Superior temporal gyrus (tissue), 1 donor: ENCODE measurements around the gene COL5A1.

Experiments used
- DNase-seq: peaks from one replicate; pipeline ENCODE4 v3.0.0-alpha.2; 2016; ENCODE audit errors: extremely low spot score

The COL5A1 gene

GRCh38 chr9:134606951-134607731 lies 34.5 kb upstream of the COL5A1 start:
- no peak for DNase-seq

- no peak for DNase-seq
These were observed 33.6 kb upstream of the COL5A1 start for GRCh38 chr9:134607971-134608370.

GRCh38 chr9:134611046-134611445 lies 30.6 kb upstream of the COL5A1 start:
- DNase-seq = no peak

DNA sequence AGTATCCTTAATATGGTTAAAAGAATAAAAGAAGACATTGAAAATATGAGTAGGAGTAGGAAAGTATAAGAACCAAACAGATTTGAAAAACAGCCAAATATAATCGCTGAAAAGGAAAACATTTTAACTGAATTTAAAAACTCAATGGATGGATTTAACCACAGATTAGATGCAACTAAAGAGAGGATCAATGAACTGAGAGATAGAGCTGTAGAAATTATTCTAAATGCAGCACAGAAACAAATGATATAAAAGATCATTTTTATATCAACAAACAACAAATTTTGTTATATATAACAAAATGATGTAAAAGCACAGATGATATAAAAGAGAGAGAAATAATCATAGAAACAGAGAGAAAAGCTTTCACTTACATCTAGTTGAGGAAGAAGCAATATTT lies 29.3 kb upstream of the COL5A1 start:
- DNase-seq = no peak

DNA sequence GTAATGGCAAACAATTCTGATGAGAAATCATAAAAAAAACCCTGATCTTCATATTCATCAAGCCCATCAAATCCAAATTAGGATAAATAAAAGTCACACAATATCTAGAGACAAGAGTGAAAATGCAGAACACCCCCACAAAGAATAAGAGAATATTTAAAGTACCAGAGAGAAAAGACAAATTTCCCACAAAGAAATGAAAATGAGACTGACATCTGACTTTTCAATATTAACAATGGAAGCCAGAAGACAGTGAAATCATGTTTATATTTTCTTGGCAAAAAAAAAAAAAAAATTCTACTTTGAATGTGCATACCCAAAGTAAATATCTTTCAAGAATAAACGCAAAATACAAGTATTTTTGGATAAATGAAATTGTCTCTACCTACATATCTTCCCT lies 28.9 kb upstream of the COL5A1 start:
- no peak for DNase-seq

GRCh38 chr9:134614256-134614655 lies 27.3 kb upstream of the COL5A1 start:
- DNase-seq = no peak

DNA sequence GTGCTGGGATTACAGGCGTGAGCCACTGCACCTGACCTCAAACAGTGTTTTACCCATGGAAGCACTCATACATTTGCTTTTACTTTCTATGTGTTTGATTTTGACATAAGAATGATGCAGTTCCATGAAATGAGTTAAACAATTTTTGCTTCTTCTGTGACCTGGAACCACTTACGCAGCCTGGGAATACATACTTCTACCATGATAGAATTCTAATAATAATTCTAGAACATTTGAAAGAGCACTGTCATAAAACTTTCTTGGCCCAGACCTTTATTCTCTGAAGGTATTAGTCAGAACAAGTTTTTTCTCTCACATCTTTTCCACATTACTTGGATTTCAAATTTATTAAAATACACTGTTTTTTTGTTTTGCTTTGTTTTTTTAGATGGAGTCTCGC lies 25.3 kb upstream of the COL5A1 start:
- DNase-seq = no peak

- DNase-seq = no peak
These were observed 24.4 kb upstream of the COL5A1 start for GRCh38 chr9:134617246-134617645.

- no peak for DNase-seq
These were observed 23.8 kb upstream of the COL5A1 start for GRCh38 chr9:134617836-134618162.

DNA sequence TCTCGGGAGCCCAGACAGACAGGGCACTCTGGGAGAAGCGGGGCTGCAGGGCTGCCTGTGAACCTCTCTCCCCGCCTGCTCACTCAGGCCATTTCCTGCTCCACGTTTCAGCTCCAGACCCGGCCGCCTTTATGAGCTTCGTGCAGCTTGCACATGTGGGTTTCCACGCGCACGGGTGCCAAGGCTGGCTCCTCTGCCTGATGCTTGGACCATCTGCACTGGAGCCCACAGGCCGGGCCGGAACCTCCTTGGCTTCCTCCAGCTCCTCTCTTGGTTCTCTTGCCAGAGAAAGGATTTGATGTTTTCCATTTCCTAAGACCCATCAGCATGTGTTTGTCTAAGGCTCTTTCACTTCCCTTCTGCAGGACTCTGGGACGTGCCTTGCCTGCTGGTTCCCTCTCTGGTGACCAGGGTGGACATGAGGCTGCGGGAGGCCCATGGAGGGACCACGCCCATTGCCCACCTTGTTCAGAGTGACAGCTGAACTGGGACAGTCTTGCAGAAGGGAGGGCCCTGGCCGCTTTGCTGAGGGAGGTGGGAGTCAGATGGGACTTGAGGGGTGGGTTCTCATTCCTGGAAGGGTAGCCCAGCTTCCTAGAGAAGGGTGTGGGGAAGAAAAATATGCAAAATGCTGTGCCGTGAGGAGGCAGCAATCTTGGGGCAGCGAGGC lies 23.3 kb upstream of the COL5A1 start:
- no peak for DNase-seq

DNA sequence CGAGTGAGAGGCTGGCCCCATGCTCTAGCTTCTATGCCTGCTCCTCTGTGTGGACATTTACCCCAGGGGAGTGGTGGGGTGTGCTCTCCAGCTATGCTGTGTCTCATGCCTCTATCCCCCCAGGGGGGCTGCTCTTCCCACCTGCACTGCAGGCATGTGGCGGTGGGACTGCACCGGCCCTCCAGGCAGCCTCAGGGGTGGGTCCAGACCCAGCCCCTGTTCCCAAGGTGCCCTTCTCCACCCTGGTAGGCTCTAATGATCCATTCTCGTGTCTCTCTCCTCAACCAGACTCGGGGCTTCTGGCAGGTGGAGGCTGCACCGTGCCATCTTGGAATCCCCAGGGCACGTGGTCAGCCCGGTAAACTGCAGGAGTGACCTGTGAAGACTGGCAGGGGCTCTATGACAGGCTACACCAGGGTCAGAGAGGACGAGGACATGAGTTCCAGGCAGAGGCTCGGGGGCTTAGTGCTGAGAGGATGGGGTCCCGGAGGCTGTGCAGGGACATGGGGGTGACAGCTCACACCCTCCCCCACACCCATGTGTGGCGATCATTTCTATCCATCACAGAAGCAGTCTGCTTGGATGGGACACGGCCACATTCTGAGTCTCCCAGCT lies 22.7 kb upstream of the COL5A1 start:
- no peak for DNase-seq

DNA sequence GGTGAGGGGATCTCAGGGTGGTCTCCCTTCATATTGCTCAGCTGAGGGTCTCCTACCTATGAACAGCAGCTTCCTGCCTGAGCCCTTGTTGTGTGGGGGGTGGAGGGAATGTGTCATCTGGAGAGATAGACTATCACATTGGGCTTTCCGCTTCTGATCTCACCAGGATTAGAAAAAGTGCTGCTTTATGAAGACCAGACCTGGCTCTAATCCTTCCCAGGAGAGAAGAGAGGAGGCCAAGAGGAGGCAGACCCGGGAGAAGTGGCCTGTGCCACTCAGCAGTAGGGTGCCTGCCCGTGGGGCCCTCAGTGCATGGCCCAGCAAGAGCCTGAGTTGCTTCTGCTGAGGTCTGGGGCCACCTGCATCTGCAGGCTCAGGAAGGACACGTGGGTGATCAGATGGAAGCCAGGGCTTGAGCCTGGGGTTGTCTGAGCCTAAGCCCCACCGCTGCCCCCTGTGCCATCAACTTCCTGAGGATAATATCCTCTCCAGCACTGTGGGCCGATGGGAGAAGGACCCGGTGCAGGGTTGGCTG lies 22.1 kb upstream of the COL5A1 start:
- DNase-seq = no peak

- no peak for DNase-seq
These were observed 21.5 kb upstream of the COL5A1 start for GRCh38 chr9:134619983-134620661.

- no peak for DNase-seq
These were observed 20.6 kb upstream of the COL5A1 start for GRCh38 chr9:134620751-134621557.

GRCh38 chr9:134621558-134622110 lies 20.0 kb upstream of the COL5A1 start:
- DNase-seq = no peak

GRCh38 chr9:134622896-134623257 lies 18.7 kb upstream of the COL5A1 start:
- DNase-seq = no peak

GRCh38 chr9:134623258-134624066 lies 18.1 kb upstream of the COL5A1 start:
- no peak for DNase-seq

DNA sequence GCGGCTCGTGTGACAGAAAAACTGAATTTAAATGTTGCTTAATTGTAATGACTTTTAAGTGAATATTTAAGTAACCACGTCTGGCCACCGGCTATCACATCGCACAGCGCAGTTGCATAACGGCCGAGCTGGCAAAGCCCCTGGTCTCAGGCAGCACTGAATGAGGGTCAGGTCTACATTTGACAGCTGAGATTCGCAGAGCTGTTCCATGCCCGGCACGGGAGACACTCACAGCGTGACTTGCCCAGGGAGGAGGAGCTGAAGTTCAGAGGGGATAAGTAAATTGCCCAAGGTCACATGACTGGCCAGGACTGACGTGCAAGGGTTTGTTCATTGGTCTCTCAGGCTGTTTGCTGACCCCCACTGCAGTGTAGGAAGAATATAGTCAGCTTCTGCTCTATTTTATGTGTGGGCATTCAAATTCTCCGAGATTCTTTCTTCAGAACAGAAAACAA lies 17.4 kb upstream of the COL5A1 start:
- no peak for DNase-seq

DNA sequence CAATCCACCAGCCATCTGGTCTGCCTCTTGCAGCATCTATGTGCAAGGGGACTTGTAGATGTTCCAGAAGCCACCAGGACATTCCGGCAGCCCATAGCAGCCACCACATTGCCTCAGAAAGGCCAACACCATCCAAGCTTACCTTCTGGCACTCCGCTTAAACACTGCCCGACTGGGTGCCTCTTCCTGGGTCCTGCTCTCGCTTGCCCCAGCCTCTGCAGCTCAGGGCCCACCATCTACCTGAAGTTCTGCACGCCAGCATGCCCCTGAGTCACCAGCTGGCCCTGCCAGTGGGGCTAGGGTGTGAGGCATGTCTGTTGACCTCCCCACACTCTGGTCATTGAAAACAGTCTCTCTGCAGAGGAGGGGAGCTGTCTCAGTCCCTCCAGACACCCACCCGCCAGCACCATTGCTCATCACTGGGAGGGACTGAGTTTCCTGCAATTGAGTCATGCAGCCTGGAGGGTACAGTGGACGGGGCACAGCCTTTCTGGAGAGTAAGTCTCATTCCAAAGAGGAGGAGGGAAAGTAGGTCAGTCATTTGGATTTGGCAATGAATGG lies 16.9 kb upstream of the COL5A1 start:
- no peak for DNase-seq
